Ovary (tissue), 9 donors: ENCODE measurements around the gene COL15A1. TPM values are rescaled to one million over a fixed set of nuclear protein-coding genes. Genes with fewer than 3 reads are reported as not detected.

Experiments used
- DNase-seq, 5 donors: peaks; one replicate each; pipeline ENCODE4 v3.0.0-alpha.2; 2019 to 2020
- H3K27ac ChIP-seq, 2 donors: fragments of 200-600 bp; one replicate each; pipeline versions ENCODE4 v1.5.1 to v1.8.0; 2019 to 2022
- H3K27me3 ChIP-seq: fragments of 200-600 bp; one replicate; pipeline ENCODE4 v1.8.0; 2022
- H3K36me3 ChIP-seq: fragments of 200-600 bp; sonication (generic); one replicate; pipeline ENCODE4 v1.5.1; 2019
- H3K4me1 ChIP-seq: one replicate; pipeline ENCODE4 v1.8.1; 2013; ENCODE audit warnings: mild to moderate bottlenecking, moderate library complexity; ENCODE audit not compliant: insufficient read depth
- H3K4me3 ChIP-seq: fragments of 200-600 bp; sonication (generic); one replicate; pipeline ENCODE4 v1.5.1; 2017
- H3K9me3 ChIP-seq, 2 donors: fragments of 200-600 bp in 1 of 2; sonication (generic) in 1 of 2; one replicate each; pipeline versions ENCODE4 v1.5.1 to v1.8.1; 2013 to 2019; ENCODE audit warnings: mild to moderate bottlenecking in 1 of 2, moderate library complexity in 1 of 2
- EP300 ChIP-seq: sonication (generic); formaldehyde crosslinking; IDR thresholded peaks from one replicate; pipeline ENCODE4 v1.6.1; 2017; ENCODE audit warnings: antibody characterized with exemption
- POLR2A ChIP-seq: fragments of 450-650 bp; IDR thresholded peaks from one replicate; pipeline ENCODE4 v1.6.1; 2017; ENCODE audit warnings: antibody characterized with exemption, mild to moderate bottlenecking, moderate library complexity
- WGBS, 3 donors: extraction: QIAGEN DNeasy Blood & Tissue Kit in 1 of 3; methylation state at CpG; one replicate each; pipeline versions ENCODE4 v1.1.5 to v1.1.7; 2013 to 2017; 5-methylcytosine and 5-hydroxymethylcytosine counted together
- intact Hi-C, 4 donors: fragments of 100-400 bp; cut with DNase I; formaldehyde crosslinking; loops; one replicate each; pipeline versions ENCODE4 v1.11.0 to v1.15.1; 2022 to 2023
- polyA plus RNA-seq, 2 donors: library from polyadenylated mRNA; stranded (reverse); fragments of 200-250 nt in 1 of 2; fragments of 350-450 nt in 1 of 2; fragmentation: Illumina TruSeq in 1 of 2; extraction: RNeasy Lipid Tissue Mini Kit (QIAGEN cat#74804) in 1 of 2; gene quantifications; one replicate each; pipeline ENCODE4 v1.2.3, GENCODE V29; 2013 to 2014
- total RNA-seq, 7 donors: library from RNA; depleted of rRNA in 2 of 7; stranded (reverse); fragments of >200 nt in 2 of 7; fragmentation: NEBNext Ultra II Directional in 3 of 7; extraction: Animal tissue kit (Norgen Biotek cat#: 25700) in 3 of 7; gene quantifications; one replicate each; pipeline versions ENCODE4 v1.1.0 to v1.2.4, GENCODE V29; 2016 to 2023
- TF ChIP-seq, protein P1 (sequence below), 3 donors: fragments of 450-650 bp in 2 of 3; fragments of 200-600 bp in 1 of 3; IDR thresholded peaks; one replicate each; pipeline versions ENCODE4 v1.5.1 to v1.8.0; 2016 to 2022; ENCODE audit warnings: antibody characterized with exemption in 3 of 3, mild to moderate bottlenecking in 1 of 3
- donor health status: DM: no; HTN: no; CAD: no; lungs with moderate emphysema.
- donor health status: DM: no; HTN: no; CAD: no.
- donor health status: Bipolar disorder and iron deficiency.
- donor health status: DM: yes; HTN: yes; CAD: no.
- donor health status: DM: no; HTN: no; CAD: no.
- donor health status: DM: yes; HTN: yes; CAD: no.

Gene COL15A1
- total and polyA plus RNA-seq, 9 donors, result 12.8 to 195 (median 48.6) TPM

DNA sequence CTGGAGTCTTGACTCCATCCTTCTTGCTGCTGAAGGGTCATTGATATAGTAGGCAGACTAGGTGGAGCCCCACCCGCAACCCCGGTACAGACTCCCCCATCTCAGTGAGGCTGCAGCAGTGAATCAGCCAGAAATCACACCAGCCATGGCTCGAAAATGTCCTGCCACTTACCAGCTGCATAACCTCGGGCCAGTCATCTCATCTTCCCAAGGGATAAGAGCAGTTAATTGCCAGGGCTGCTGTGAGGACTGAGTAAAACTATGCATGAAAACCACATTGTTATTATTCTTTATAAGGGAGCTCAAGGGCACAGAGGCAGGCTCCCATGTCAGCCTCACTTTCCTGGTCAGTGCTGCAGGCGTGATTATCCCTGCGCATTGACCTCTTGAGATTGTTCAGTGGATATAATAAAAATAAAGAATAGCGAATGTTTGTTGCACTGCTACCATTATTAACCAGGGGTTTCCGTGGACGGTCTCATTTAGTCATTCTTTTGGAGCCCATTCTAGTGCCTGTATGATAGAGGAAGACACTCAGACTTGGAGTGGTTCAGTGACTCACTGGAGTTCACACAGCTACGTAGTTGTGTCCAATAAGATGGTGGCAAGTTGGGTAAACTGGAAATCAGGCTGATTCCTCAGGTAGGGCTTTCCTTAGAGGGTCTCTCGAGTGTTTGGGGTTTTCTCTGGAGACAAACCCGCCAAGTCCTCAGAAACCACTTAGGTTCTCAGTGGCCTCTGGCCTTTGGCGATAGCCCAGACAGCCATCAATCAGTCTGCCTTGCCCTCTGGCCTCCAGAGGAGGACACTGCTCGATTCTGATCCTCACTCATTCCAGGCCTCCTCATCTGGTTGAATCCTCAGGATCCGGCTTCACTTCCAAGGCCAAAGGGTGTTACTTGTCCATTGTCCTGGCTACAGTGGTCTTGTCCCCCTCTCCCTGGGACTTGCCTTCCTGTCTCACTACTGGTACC is 39.9 kb downstream of the COL15A1 start:
- DNase-seq, result no peak
- Histone ChIP-seq H3K4me1 (no peaks in the 10 kb centered on the region), H3K4me3 (no peak overlapping the region), H3K27me3 (no peaks in the 10 kb centered on the region), H3K27ac (no peak overlapping the region), H3K9me3 (no peaks in the 10 kb centered on the region), H3K36me3 (no peaks in the 10 kb centered on the region)
- 65 to 69% (median 68%) methylated on average over 15 of the region's 15 CpGs for WGBS, 3 donors
- TF ChIP-seq, protein P1, sequence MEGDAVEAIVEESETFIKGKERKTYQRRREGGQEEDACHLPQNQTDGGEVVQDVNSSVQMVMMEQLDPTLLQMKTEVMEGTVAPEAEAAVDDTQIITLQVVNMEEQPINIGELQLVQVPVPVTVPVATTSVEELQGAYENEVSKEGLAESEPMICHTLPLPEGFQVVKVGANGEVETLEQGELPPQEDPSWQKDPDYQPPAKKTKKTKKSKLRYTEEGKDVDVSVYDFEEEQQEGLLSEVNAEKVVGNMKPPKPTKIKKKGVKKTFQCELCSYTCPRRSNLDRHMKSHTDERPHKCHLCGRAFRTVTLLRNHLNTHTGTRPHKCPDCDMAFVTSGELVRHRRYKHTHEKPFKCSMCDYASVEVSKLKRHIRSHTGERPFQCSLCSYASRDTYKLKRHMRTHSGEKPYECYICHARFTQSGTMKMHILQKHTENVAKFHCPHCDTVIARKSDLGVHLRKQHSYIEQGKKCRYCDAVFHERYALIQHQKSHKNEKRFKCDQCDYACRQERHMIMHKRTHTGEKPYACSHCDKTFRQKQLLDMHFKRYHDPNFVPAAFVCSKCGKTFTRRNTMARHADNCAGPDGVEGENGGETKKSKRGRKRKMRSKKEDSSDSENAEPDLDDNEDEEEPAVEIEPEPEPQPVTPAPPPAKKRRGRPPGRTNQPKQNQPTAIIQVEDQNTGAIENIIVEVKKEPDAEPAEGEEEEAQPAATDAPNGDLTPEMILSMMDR (IDR thresholded peaks at IDR 0.05), result no peak
- TF ChIP-seq POLR2A (no peak), EP300 (no peak)
- intact Hi-C loops, result no loop called here

DNA sequence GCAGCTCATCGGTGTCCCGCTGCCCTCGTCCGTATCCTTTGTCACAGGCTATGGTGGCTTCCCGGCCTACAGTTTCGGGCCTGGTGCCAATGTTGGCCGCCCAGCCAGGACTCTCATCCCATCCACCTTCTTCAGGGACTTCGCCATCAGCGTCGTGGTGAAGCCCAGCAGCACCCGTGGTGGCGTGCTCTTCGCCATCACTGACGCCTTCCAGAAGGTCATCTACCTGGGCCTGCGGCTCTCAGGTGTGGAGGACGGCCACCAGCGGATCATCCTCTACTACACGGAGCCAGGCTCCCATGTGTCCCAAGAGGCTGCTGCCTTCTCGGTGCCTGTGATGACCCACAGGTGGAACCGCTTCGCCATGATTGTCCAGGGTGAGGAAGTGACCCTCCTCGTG is 41.9 kb downstream of the COL15A1 start:
- TF ChIP-seq, protein P1 (IDR thresholded peaks at IDR 0.05), result no peak
- TF ChIP-seq EP300 (no peak), POLR2A (no peak)
- H3K4me1 ChIP-seq, result no peaks in the 10 kb centered on the region
- intact Hi-C loops, result no loop called here

DNA sequence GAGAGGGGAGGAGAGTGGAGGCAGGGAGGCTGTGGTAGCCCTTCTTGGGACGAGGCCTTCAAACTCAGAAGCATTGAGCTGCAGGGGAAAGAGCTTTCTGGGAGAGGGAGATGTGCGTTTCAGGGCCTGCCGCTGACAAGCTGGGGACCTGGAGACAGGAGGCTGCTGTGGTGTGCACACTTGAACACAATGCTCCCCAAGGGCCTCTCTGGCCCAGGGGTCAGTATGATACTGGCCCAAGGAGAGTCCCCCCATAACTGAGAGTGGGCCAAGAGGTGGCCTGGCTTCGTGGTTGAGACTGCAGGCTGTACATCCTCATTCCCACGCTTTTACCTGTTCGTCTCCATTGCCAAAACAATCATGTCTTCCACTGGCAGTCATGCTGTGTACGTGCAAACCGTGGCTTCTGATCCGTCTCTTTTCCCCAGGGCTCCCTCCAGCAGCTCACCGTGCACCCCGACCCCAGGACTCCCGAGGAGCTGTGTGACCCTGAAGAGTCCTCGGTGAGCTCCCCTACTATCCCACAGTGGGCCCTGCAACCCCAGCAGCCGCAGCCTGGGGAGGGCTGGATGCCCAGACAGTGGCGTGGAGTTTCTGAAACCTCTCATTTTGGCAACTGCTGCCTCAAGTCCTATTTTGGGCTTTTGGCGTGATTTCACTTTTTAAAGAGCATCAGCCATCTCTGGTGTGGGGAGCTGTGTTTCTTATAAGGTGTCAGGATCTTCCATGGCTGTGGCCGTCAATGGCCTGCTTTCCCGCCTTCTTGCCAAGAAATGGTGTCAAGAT is 43.4 kb downstream of the COL15A1 start:
- intact Hi-C loops, result no loop called here
- no peak overlapping the region for H3K4me3 ChIP-seq
- DNase-seq, result peak in 1 of 5 donors; percentile 19
- 64 to 78% (median 73%) methylated on average over 18 of the region's 18 CpGs for WGBS, 3 donors
- no peaks in the 10 kb centered on the region for H3K36me3 ChIP-seq
- no peaks in the 10 kb centered on the region for H3K4me1 ChIP-seq
- H3K27ac ChIP-seq, result no peak overlapping the region
- no peak for TF ChIP-seq POLR2A
- no peaks in the 10 kb centered on the region for H3K27me3 ChIP-seq
- H3K9me3 ChIP-seq, result no peaks in the 10 kb centered on the region

More for the DNA sequence above, 41.9 kb downstream of the COL15A1 start:
- H3K27me3 ChIP-seq, result no peaks in the 10 kb centered on the region
- WGBS, 3 donors, result 95 to 97% (median 96%) methylated on average over 22 of the region's 22 CpGs
- no peak overlapping the region for H3K27ac ChIP-seq
- H3K9me3 ChIP-seq, result no peaks in the 10 kb centered on the region
- no peak overlapping the region for H3K4me3 ChIP-seq
- no peak for DNase-seq
- H3K36me3 ChIP-seq, result no peaks in the 10 kb centered on the region

DNA sequence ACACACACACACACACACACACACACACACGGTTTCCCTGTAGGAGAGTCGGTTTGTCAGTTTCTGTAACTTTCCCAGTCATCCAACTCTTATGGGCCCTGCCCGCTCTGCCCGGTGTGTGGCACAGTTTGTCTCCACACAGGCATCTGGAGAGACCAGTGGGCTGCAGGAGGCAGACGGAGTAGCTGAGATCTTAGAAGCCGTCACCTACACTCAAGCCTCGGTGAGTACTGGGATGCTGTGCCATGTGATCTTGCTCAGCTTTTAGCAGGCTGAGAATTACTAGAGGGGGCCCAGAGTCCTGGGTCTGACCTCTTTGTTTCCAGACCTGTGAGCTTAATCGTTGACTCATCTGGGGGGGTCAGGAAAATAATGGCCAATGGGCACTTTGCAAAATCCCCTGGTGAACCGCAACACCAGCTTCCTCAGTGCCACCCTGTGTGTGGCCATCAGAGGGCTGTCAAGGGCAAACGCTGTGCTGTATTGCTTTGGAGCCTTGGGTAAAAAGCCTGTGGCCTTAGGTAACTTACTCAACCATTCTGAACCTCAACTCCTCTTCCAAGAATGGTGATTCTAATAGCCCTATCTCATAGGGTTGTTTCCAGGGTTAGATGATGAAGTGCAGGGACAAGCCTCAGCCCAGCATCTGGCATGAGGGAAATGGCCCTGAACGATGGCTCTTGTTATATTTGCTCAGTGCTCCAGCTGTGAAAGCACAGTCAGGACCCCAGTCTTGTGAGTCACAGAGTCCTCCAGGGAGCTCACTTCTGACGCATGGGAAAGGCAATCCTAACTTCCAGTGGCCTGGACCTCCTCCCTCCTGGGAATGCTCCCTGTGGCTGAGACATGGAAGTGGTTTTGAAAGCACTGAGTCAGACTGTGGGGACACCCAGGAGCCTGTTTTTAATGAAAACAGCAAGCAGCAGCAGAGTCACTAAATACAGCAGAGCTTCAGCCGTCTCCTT is 45.6 kb downstream of the COL15A1 start:
- H3K27me3 ChIP-seq, result no peaks in the 10 kb centered on the region
- no peak overlapping the region for H3K4me3 ChIP-seq
- no peak overlapping the region for H3K27ac ChIP-seq
- intact Hi-C loops, result no loop called here
- TF ChIP-seq POLR2A (no peak), EP300 (no peak)
- TF ChIP-seq, protein P1 (IDR thresholded peaks at IDR 0.05), result no peak
- no peaks in the 10 kb centered on the region for H3K9me3 ChIP-seq
- DNase-seq, result peak in 1 of 5 donors; percentile 44
- H3K36me3 ChIP-seq, result no peaks in the 10 kb centered on the region
- WGBS, 3 donors, result 82 to 84% (median 84%) methylated on average over 13 of the region's 13 CpGs
- no peaks in the 10 kb centered on the region for H3K4me1 ChIP-seq
